HG03095 (cell line): ENCODE results near the gene PARP8.
"Not testable (repeated sequence)": the region's sequence is repeated elsewhere in the genome, so short reads cannot be mapped to it uniquely, and the experiment has no call there.

Experiments
- ATAC-seq: cut with Tn5 transposase; IDR thresholded peaks from one replicate; pipeline ENCODE4 v1.9.1; 2021; ENCODE audit warnings: moderate library complexity; ENCODE audit not compliant: unreplicated experiment

Gene PARP8

GRCh38 chr5:50766967-50767366 lies 100.5 kb downstream of the PARP8 start:
- no peak for ATAC-seq

- no peak for ATAC-seq
These were observed 101.2 kb downstream of the PARP8 start for GRCh38 chr5:50767588-50767987.

DNA sequence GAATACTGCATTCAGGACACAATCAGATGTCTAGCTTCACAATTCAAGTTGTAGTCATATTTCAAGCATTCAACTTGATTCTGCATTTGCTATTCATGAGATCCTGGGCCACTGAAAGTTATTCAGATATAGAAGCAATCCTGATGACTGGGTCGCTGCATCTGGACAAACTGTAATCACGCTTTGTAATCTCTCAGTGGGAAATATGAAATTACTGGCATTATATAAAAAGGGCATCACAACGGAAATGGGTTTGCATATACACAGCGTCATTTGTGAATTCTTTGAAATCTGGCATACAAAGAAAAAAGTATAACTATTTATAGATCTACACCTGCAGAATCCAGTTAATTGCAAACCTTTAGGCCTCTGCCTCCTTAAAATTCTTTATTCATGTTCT lies 102.2 kb downstream of the PARP8 start:
- ATAC-seq: no peak

DNA sequence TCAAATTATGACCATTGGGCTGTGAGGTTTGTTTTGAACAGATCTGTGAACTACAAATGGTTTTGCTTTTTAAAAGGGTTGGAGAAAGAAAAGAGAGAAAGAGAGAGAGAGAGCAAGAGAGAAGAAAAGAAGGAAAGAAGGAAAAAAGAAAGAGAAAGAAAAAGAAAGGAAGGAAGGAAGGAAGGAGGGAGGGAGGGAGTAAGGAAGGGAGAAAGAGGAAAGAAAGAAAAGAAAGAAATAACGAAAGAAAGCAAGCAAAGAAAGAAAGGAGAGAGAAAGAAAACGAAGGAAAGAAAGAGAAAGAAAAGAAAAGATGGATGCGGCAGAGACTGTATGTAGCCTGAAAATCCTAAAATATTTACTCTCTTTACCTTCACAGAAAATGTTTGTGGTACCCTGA lies 104.0 kb downstream of the PARP8 start:
- no peak for ATAC-seq

GRCh38 chr5:50774446-50775175 lies 108.2 kb downstream of the PARP8 start:
- ATAC-seq: not testable (repeated sequence)

GRCh38 chr5:50786073-50786472 lies 119.6 kb downstream of the PARP8 start:
- ATAC-seq: no peak

DNA sequence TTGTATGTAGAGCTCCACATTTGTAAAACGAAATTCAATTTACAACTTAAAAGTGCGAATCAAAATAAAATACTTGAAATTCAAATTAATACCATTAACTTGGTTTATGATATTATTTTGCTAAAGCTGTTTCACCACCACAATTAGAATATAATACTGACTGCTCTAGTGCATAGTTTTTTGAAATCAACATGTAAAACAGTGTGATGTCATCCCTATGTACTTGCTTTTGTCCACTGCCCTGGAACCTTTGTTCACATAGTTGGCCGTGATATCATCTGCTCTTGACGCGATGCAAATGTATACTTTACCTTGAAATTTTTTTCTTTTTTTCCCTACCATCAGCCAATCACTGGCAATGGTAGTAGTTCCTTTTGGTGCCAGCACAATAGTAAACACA lies 125.4 kb downstream of the PARP8 start:
- no peak for ATAC-seq

DNA sequence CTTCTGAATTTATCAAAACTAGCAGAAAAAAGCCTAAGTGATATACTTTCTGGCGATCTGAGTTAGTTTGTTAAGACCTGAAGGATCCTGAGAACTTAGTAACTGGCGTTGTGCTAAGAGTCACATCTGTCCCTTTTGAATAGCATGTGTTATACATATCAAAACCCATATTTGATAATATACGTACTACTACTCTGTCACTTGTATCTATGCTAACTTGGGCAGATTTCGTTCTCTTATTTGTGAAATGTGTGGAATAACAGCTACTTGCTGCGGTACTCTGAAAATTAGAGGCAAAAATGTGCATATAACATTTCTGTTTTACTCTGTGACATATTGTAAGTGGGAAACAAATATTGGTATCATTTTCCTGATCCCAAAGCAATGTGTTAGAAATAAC lies 126.4 kb downstream of the PARP8 start:
- ATAC-seq: no peak

DNA sequence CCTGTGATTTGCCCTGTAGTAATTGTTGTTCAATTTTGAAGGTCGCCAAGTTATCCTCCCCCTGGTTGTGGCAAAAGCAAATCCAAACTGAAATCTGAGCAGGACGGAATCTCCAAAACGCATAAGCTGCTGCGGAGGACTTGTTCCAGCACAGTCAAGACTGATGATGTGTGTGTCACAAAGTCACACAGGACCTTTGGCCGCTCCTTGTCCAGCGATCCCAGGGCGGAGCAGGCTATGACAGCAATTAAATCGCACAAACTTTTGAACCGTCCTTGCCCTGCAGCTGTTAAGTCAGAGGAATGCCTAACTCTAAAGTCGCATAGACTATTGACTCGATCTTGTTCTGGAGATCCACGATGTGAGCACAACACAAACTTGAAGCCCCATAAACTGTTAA lies 128.4 kb downstream of the PARP8 start:
- ATAC-seq: no peak

GRCh38 chr5:50798002-50798401 lies 131.6 kb downstream of the PARP8 start:
- no peak for ATAC-seq

DNA sequence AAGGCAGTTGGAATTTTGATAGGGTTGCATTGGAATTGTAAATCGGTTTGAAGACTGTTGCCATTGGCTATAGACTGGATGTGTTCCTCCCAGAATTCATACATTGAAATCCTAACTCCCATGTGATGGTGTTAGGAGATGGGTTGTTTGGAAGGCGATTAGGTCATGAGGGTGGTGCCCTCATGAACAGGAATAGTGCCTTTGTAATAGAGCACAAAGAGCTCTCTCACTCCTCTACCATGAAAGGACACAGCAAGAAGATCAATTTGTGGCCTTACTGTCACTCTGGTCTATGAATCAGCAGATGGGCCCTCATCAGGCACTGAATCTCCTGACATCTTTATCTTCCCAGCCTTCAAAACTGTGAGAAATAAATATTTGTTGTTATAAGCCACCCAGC lies 133.2 kb downstream of the PARP8 start:
- ATAC-seq: no peak

- ATAC-seq: no peak
These were observed 134.0 kb downstream of the PARP8 start for GRCh38 chr5:50800410-50800809.

GRCh38 chr5:50807661-50808060 lies 141.2 kb downstream of the PARP8 start:
- no peak for ATAC-seq

- no peak for ATAC-seq
These were observed 142.0 kb downstream of the PARP8 start for GRCh38 chr5:50808406-50808805.

DNA sequence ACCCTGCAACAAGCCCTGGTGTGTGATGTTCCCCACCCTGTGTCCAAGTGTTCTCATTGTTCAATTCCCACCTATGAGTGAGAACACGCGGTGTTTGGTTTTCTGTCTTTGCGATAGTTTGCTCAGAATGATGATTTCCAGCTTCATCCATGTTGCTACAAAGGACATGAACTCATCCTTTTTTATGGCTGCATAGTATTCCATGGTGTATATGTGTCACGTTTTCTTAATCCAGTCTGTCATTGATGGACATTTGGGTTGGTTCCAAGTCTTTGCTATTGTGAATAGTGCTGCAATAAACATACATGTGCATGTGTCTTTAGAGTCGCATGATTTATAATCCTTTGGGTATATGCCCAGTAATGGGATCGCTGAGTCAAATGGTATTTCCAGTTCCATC lies 145.3 kb downstream of the PARP8 start:
- ATAC-seq: not testable (repeated sequence)

GRCh38 chr5:50813691-50814090 lies 147.3 kb downstream of the PARP8 start:
- no peak for ATAC-seq

DNA sequence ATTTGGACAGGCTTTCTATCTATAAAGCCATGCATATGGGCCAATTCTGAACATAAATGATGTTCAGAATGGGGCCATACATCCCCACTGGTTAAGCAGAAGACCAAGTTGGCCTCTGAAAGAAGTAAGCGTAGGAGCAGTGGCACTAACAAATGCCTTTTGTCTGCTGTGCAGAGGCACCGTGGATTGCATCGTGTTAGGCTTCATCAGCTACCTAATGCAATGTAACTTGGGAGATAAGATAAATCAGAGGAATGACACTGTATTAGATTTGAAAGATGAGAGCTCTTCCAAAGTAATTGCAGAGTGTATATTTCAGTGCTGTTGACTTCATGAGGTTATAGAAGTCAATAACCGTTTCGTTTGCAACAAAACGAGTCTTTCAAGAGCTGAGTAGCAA lies 148.1 kb downstream of the PARP8 start:
- ATAC-seq: no peak

- no peak for ATAC-seq
These were observed 155.6 kb downstream of the PARP8 start for GRCh38 chr5:50822046-50822445.

GRCh38 chr5:50822761-50823160 lies 156.3 kb downstream of the PARP8 start:
- no peak for ATAC-seq

- ATAC-seq: no peak
These were observed 157.1 kb downstream of the PARP8 start for GRCh38 chr5:50823568-50823967.

GRCh38 chr5:50824109-50824508 lies 157.7 kb downstream of the PARP8 start:
- no peak for ATAC-seq

GRCh38 chr5:50827516-50828247 lies 161.2 kb downstream of the PARP8 start:
- no peak for ATAC-seq

DNA sequence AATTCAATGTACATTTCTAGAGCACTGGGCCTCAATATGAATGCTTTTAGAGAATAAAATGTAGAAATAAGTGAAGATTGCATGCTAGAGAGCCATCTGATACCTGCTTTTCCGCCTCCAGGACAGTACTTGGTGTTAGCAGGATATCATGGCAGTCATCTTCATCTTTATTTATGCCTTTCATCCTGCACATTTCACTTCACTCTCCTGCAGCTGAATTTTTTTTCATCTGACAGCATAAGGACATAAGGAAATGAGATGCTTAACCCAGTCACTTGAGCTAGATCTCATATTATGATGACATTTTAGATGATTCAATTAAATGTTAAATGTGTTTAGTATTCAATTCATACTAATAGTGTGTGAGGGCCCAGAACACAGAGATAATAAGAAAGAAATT lies 162.6 kb downstream of the PARP8 start:
- no peak for ATAC-seq
